A549 (cell line): ENCODE data around the gene ECEL1. TPM values are rescaled to one million over a fixed set of nuclear protein-coding genes. Genes with fewer than 3 reads are reported as not detected.

Experiments
- ATAC-seq, 2 experiments: fragments of 200-7000 bp in 1 of 2; fragments of >200 bp in 1 of 2; cut with Nextera tagmentation in 1 of 2; cut with Tn5 transposase in 1 of 2; 3 replicates each; pipeline versions ENCODE4 v1.8.0 to v1.9.1; 2018 to 2020; ENCODE audit warnings: mild to moderate bottlenecking in 1 of 2, moderate library complexity in 1 of 2
- CTCF ChIA-PET: fragments of 300-600 bp; sonication (Branson Sonifier 250); formaldehyde crosslinking; extraction: SDS; loops from one replicate; lab custom pipeline; 2021; ENCODE audit warnings: antibody characterized with exemption, inconsistent platforms; lab: Yijun Ruan, JAX
- POLR2A ChIA-PET: fragments of 350-600 bp; formaldehyde crosslinking; extraction: SDS; loops from one replicate; lab custom pipeline; 2021; ENCODE audit warnings: antibody characterized with exemption, inconsistent platforms; lab: Yijun Ruan, JAX
- DNase-seq, 2 experiments: peaks; one replicate each; pipeline versions ENCODE4 v3.0.0 to v3.0.0-alpha.2; 2011 to 2016; ENCODE audit warnings: low read depth in 1 of 2, low spot score in 1 of 2
- FAIRE-seq: peaks from 2 replicates; lab custom pipeline; 2011; peaks lifted over from hg19 to GRCh38; lab: Jason Lieb, UNC
- H3K27ac ChIP-seq, 2 experiments: fragments of >200 bp; sonication (Bioruptor Twin); formaldehyde crosslinking; 3 replicates each; pipeline ENCODE4 v1.5.1; 2016 to 2017
- H3K4me1 ChIP-seq: fragments of >200 bp; sonication (Bioruptor Twin); formaldehyde crosslinking; 3 replicates; pipeline ENCODE4 v1.6.1; 2016
- H3K4me2 ChIP-seq: fragments of >200 bp; sonication (Bioruptor Twin); formaldehyde crosslinking; 3 replicates; pipeline ENCODE4 v1.6.1; 2016
- H3K4me3 ChIP-seq: fragments of >200 bp; sonication (Bioruptor Twin); formaldehyde crosslinking; 3 replicates; pipeline ENCODE4 v1.5.1; 2016
- H3K9me3 ChIP-seq: fragments of >200 bp; sonication (Bioruptor Twin); formaldehyde crosslinking; 3 replicates; pipeline ENCODE4 v1.6.1; 2016
- CEBPB ChIP-seq, 2 experiments: fragments of >200 bp in 1 of 2; sonication (Bioruptor Twin) in 1 of 2; formaldehyde crosslinking in 1 of 2; IDR thresholded peaks; 2 replicates each; pipeline ENCODE4 v1.6.1; 2012 to 2016
- FOSL2 ChIP-seq, 2 experiments: fragments of 450-650 bp in 1 of 2; fragments of >200 bp in 1 of 2; sonication (Bioruptor Twin) in 1 of 2; formaldehyde crosslinking; IDR thresholded peaks; 2 replicates each; pipeline versions ENCODE4 v1.5.0 to v1.6.1; 2016 to 2020; ENCODE audit warnings: mild to moderate bottlenecking in 1 of 2, moderate library complexity in 1 of 2
- FOXS1 ChIP-seq: fragments of 250-450 bp; sonication (Bioruptor Pico); IDR thresholded peaks from 2 replicates; pipeline ENCODE4 v1.5.0; 2020; ENCODE audit warnings: mild to moderate bottlenecking, moderate library complexity
- HOXA7 ChIP-seq: fragments of 250-450 bp; sonication (Bioruptor Pico); IDR thresholded peaks from 2 replicates; pipeline ENCODE4 v1.5.0; 2020; ENCODE audit warnings: mild to moderate bottlenecking, moderate library complexity
- HOXB13 ChIP-seq: fragments of 250-450 bp; sonication (Bioruptor Pico); IDR thresholded peaks from 2 replicates; pipeline ENCODE4 v1.5.0; 2020; ENCODE audit warnings: low read depth, mild to moderate bottlenecking, moderate library complexity
- JUNB ChIP-seq: fragments of >200 bp; sonication (Bioruptor Twin); formaldehyde crosslinking; IDR thresholded peaks from 2 replicates; pipeline ENCODE4 v1.6.1; 2016
- KDM1A ChIP-seq: fragments of 200-600 bp; sonication (generic); IDR thresholded peaks from 2 replicates; pipeline ENCODE4 v1.6.1; 2016; ENCODE audit warnings: low read depth, mild to moderate bottlenecking
- KDM5A ChIP-seq: fragments of 200-600 bp; sonication (generic); IDR thresholded peaks from 2 replicates; pipeline ENCODE4 v1.6.1; 2016; ENCODE audit warnings: antibody characterized with exemption, mild to moderate bottlenecking
- MAFK ChIP-seq: fragments of 450-650 bp; IDR thresholded peaks from 2 replicates; pipeline ENCODE4 v1.6.1; 2014; ENCODE audit not compliant: partially characterized antibody
- NFE2L2 ChIP-seq: fragments of 150-350 bp; conservative IDR thresholded peaks from 2 replicates; pipeline ENCODE4 v1.6.1; 2014; ENCODE audit warnings: low read length
- NPAS2 ChIP-seq: fragments of 250-450 bp; sonication (Bioruptor Pico); IDR thresholded peaks from 2 replicates; pipeline ENCODE4 v1.8.0; 2022; ENCODE audit warnings: mild to moderate bottlenecking, moderate library complexity, borderline replicate concordance
- NR3C1 ChIP-seq: fragments of >200 bp; sonication (Bioruptor Twin); formaldehyde crosslinking; IDR thresholded peaks from 3 replicates; pipeline ENCODE4 v1.6.1; 2017
- POLR2A ChIP-seq: IDR thresholded peaks from 2 replicates; pipeline ENCODE4 v1.6.1; 2012; ENCODE audit warnings: mild to moderate bottlenecking, low read length
- POLR2AphosphoS2 ChIP-seq: conservative IDR thresholded peaks from 2 replicates; pipeline ENCODE4 v1.6.1; 2012; ENCODE audit warnings: low read length, improper control_type of control experiment, inconsistent platforms
- SMC3 ChIP-seq: fragments of >200 bp; sonication (Bioruptor Twin); formaldehyde crosslinking; IDR thresholded peaks from 3 replicates; pipeline ENCODE4 v1.6.1; 2018; ENCODE audit warnings: inconsistent platforms
- TFCP2L1 ChIP-seq: fragments of 250-450 bp; sonication (Bioruptor Pico); IDR thresholded peaks from 2 replicates; pipeline ENCODE4 v1.5.0; 2021; ENCODE audit warnings: mild to moderate bottlenecking
- ZC3H11A ChIP-seq: fragments of 450-650 bp; IDR thresholded peaks from 2 replicates; pipeline ENCODE4 v1.6.1; 2014; ENCODE audit warnings: antibody characterized with exemption, mild to moderate bottlenecking
- ZSCAN20 ChIP-seq: fragments of 250-450 bp; sonication (Bioruptor Pico); IDR thresholded peaks from 2 replicates; pipeline ENCODE4 v1.8.0; 2022; ENCODE audit warnings: mild to moderate bottlenecking, moderate library complexity
- WGBS: methylation state at CpG from one replicate; pipeline ENCODE4 v1.1.6; 2017; ENCODE audit errors: missing lambda C conversion rate; 5-methylcytosine and 5-hydroxymethylcytosine counted together
- polyA plus RNA-seq, 4 experiments: library from polyadenylated mRNA; depleted of rRNA in 3 of 4; stranded (reverse); fragments of >200 nt; fragmentation: RNase III in 1 of 4; extraction: RNeasy Plus Mini Kit Qiagen cat#74134 plus additional on column Dnase treatment in 1 of 4; gene quantifications; 2 replicates in 3 of 4; 3 replicates in 1 of 4; pipeline ENCODE4 v1.2.3, GENCODE V29; 2011 to 2017
- TF ChIP-seq, protein P1 (sequence below): IDR thresholded peaks from 2 replicates; pipeline ENCODE4 v1.6.1; 2012
- TF ChIP-seq, protein P2 (sequence below): IDR thresholded peaks from 2 replicates; pipeline ENCODE4 v1.6.1; 2012
- TF ChIP-seq, protein P3 (sequence below): IDR thresholded peaks from 2 replicates; pipeline ENCODE4 v1.6.1; 2012; ENCODE audit warnings: low read depth, borderline replicate concordance
- TF ChIP-seq, protein P4 (sequence below): fragments of 450-650 bp; IDR thresholded peaks from 2 replicates; pipeline ENCODE4 v1.6.1; 2014; ENCODE audit warnings: antibody characterized with exemption

The ECEL1 gene
- polyA plus RNA-seq, 2 of the 4 experiments (the other 2 are of a cell fraction), result 0.12 to 0.18 TPM

DNA sequence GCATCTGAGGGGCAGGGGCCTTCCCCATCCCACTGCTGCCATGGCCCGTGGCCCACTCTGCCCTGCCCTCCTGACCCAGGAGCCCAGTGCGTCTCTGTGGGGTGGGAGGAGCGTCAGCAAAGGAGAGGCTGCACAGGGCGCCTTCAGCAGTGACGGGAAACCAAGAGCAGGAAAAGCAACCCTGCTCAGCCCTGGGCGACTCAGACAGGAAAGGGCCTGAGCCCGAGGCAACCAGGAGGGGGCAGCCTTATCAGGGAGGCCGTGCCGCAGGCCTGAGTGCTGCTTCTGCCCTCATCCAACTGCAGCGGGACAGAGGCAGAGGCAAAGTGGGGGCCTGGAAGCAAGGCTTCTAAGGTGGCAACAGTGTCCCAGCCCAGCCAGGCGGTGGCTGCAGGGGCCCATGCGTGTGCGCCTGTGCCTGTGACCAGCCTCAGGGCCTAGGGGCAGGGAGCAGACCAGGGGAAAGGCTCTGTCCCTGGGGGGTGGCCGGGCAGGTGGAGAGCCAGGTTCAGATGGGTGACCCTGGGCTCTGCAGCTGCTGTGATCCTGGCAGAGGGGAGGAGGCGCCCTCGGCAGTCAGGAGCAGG is 54.9 kb downstream of the ECEL1 start:
- H3K4me3 ChIP-seq, result no peak overlapping the region
- FAIRE-seq, result no peak
- peak; percentile 52 to 82; a peak in 4 of 6 replicates for ATAC-seq
- CTCF ChIA-PET, result no interaction called here
- no peak overlapping the region for H3K4me2 ChIP-seq
- TF ChIP-seq ZC3H11A (no peak), SMC3 (no peak), POLR2AphosphoS2 (no peak), FOXS1 (CRISPR knock-in tag) (no peak)
- TF ChIP-seq, protein P1, sequence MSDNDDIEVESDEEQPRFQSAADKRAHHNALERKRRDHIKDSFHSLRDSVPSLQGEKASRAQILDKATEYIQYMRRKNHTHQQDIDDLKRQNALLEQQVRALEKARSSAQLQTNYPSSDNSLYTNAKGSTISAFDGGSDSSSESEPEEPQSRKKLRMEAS, result no peak
- POLR2A ChIA-PET, result no interaction called here
- no peak overlapping the region for H3K27ac ChIP-seq
- DNase-seq, result no peak
- H3K9me3 ChIP-seq, result no peaks in the 10 kb centered on the region
- 100% methylated on average over 1 of the region's 16 CpGs for WGBS
- H3K4me1 ChIP-seq, result no peaks in the 10 kb centered on the region

DNA sequence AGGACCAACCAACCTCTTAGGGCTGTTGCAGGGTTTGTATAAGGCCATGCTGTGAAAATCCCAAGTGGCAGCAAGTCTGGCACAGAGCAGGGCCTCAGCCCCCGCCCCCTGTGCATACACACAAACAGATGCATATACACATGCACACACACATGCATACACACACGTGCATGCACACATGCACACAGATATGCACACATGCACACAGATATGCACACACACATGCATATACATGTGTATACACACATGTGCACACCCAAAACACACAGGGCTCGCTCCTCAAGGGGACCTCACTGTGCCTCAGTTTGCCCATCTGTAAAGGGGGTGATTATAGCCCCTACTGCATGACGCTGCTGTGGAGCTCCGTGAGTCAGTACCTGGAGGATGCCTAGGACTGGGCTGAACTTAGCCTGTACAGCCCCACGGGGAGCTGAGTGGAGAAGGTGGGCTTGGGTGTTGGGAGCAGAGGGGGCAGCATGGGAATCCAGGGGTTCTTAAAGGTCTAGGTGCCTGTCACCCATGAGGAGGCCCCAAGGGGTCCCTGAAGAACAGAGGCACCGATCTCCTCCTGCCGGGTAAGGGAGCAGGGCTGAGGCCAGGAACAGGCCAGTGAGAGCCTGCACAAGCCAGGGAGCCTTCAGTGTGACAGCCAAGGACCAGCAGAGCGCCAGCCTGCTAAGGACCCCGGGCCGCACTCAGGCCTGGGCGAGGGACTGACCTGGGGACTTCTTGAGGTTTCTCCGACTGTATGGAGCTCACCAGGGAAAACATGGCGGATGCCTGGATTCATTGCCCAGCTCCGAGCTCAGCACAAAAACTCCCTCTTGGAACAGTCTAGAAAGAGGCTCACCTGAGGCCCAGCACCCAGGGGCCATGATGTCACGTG is 55.7 kb downstream of the ECEL1 start:
- 80% methylated on average over 16 of the region's 16 CpGs for WGBS
- CTCF ChIA-PET, result no interaction called here
- no peak overlapping the region for H3K4me2 ChIP-seq
- H3K4me1 ChIP-seq, result no peaks in the 10 kb centered on the region
- FAIRE-seq, result no peak
- no peak overlapping the region for H3K4me3 ChIP-seq
- no peak for TF ChIP-seq CEBPB (IDR thresholded peaks at IDR 0.05)
- no peak for TF ChIP-seq NR3C1
- TF ChIP-seq SMC3, result no peak
- TF ChIP-seq, protein P2, sequence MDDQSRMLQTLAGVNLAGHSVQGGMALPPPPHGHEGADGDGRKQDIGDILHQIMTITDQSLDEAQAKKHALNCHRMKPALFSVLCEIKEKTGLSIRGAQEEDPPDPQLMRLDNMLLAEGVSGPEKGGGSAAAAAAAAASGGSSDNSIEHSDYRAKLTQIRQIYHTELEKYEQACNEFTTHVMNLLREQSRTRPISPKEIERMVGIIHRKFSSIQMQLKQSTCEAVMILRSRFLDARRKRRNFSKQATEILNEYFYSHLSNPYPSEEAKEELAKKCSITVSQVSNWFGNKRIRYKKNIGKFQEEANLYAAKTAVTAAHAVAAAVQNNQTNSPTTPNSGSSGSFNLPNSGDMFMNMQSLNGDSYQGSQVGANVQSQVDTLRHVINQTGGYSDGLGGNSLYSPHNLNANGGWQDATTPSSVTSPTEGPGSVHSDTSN, result no peak
- TF ChIP-seq JUNB, result no peak
- TF ChIP-seq, protein P3, sequence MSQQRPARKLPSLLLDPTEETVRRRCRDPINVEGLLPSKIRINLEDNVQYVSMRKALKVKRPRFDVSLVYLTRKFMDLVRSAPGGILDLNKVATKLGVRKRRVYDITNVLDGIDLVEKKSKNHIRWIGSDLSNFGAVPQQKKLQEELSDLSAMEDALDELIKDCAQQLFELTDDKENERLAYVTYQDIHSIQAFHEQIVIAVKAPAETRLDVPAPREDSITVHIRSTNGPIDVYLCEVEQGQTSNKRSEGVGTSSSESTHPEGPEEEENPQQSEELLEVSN, result no peak
- no peak for TF ChIP-seq KDM5A
- TF ChIP-seq HOXB13 (CRISPR knock-in tag), result no peak
- TF ChIP-seq FOXS1 (CRISPR knock-in tag), result no peak
- no peak for TF ChIP-seq TFCP2L1 (CRISPR knock-in tag)
- no peak for TF ChIP-seq NPAS2
- TF ChIP-seq, protein P4, sequence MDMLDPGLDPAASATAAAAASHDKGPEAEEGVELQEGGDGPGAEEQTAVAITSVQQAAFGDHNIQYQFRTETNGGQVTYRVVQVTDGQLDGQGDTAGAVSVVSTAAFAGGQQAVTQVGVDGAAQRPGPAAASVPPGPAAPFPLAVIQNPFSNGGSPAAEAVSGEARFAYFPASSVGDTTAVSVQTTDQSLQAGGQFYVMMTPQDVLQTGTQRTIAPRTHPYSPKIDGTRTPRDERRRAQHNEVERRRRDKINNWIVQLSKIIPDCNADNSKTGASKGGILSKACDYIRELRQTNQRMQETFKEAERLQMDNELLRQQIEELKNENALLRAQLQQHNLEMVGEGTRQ, result no peak
- no peak for TF ChIP-seq HOXA7 (CRISPR knock-in tag)
- no peak for TF ChIP-seq MAFK
- no peak for TF ChIP-seq ZSCAN20 (CRISPR knock-in tag)
- no peak for TF ChIP-seq FOSL2 (IDR thresholded peaks at IDR 0.05)
- TF ChIP-seq FOSL2 (CRISPR knock-in tag; IDR thresholded peaks at IDR 0.05), result no peak
- no peak for TF ChIP-seq NFE2L2
- no peak for TF ChIP-seq KDM1A
- TF ChIP-seq POLR2A, result no peak
- TF ChIP-seq, all 56 proteins: peak for 0
- DNase-seq (no peak), ATAC-seq (peak; percentile 8 to 25; a peak in 3 of 6 replicates)
- POLR2A ChIA-PET, result no interaction called here
- Histone ChIP-seq H3K27ac (no peak overlapping the region), H3K9me3 (no peaks in the 10 kb centered on the region)

Other genes with a start within 250 kb of the ECEL1 start
- gene ALPP, start 109.1 kb downstream of the ECEL1 start, polyA plus RNA-seq (2011; rRNA removed), result 0.05 and 0.10 TPM in 2 replicates
- 0.18 to 0.31 TPM (median 0.18 TPM) in 3 replicates for gene ALPP, start 109.1 kb downstream of the ECEL1 start, polyA plus RNA-seq (2017; fragmentation: RNase III; extraction: RNeasy Plus Mini Kit Qiagen cat#74134 plus additional on column Dnase treatment)
- gene ALPG, start 81.0 kb downstream of the ECEL1 start, polyA plus RNA-seq (2011; rRNA removed), result 0.17 and 0.18 TPM in 2 replicates
- gene ALPG, start 81.0 kb downstream of the ECEL1 start, polyA plus RNA-seq (2017; fragmentation: RNase III; extraction: RNeasy Plus Mini Kit Qiagen cat#74134 plus additional on column Dnase treatment), result 0.04 to 0.07 TPM in 2 of 3 replicates, not detected in the other
- 0.05 and 0.11 TPM in 2 replicates for gene ALPI, start 31.7 kb downstream of the ECEL1 start, polyA plus RNA-seq (2011; rRNA removed)
- not detected in 3 replicates for gene ALPI, start 31.7 kb downstream of the ECEL1 start, polyA plus RNA-seq (2017; fragmentation: RNase III; extraction: RNeasy Plus Mini Kit Qiagen cat#74134 plus additional on column Dnase treatment)
- not detected in 2 replicates for gene PRSS56, start 32.6 kb upstream of the ECEL1 start, polyA plus RNA-seq (2011; rRNA removed)
- gene PRSS56, start 32.6 kb upstream of the ECEL1 start, polyA plus RNA-seq (2017; fragmentation: RNase III; extraction: RNeasy Plus Mini Kit Qiagen cat#74134 plus additional on column Dnase treatment), result 0.07 TPM in 1 of 3 replicates, not detected in the others
- not detected in 2 replicates for gene CHRND, start 38.3 kb upstream of the ECEL1 start, polyA plus RNA-seq (2011; rRNA removed)
- gene CHRND, start 38.3 kb upstream of the ECEL1 start, polyA plus RNA-seq (2017; fragmentation: RNase III; extraction: RNeasy Plus Mini Kit Qiagen cat#74134 plus additional on column Dnase treatment), result not detected in 3 replicates
- not detected in 2 replicates for gene CHRNG, start 51.9 kb upstream of the ECEL1 start, polyA plus RNA-seq (2011; rRNA removed)
- gene CHRNG, start 51.9 kb upstream of the ECEL1 start, polyA plus RNA-seq (2017; fragmentation: RNase III; extraction: RNeasy Plus Mini Kit Qiagen cat#74134 plus additional on column Dnase treatment), result not detected in 3 replicates
- 7.4 and 10.5 TPM in 2 replicates for gene TIGD1, start 62.7 kb upstream of the ECEL1 start, polyA plus RNA-seq (2011; rRNA removed)
- gene TIGD1, start 62.7 kb upstream of the ECEL1 start, polyA plus RNA-seq (2017; fragmentation: RNase III; extraction: RNeasy Plus Mini Kit Qiagen cat#74134 plus additional on column Dnase treatment), result 5.7 to 5.9 TPM (median 5.7 TPM) in 3 replicates
- gene EIF4E2, start 62.9 kb upstream of the ECEL1 start, polyA plus RNA-seq (2011; rRNA removed), result 49.1 and 51.4 TPM in 2 replicates
- 177 to 234 TPM (median 197 TPM) in 3 replicates for gene EIF4E2, start 62.9 kb upstream of the ECEL1 start, polyA plus RNA-seq (2017; fragmentation: RNase III; extraction: RNeasy Plus Mini Kit Qiagen cat#74134 plus additional on column Dnase treatment)
- 2.3 and 2.6 TPM in 2 replicates for gene EFHD1, start 145.8 kb upstream of the ECEL1 start, polyA plus RNA-seq (2011; rRNA removed)
- gene EFHD1, start 145.8 kb upstream of the ECEL1 start, polyA plus RNA-seq (2017; fragmentation: RNase III; extraction: RNeasy Plus Mini Kit Qiagen cat#74134 plus additional on column Dnase treatment), result 1.3 to 1.5 TPM (median 1.4 TPM) in 3 replicates
- 46.3 and 46.9 TPM in 2 replicates for gene GIGYF2, start 209.5 kb upstream of the ECEL1 start, polyA plus RNA-seq (2011; rRNA removed)
- 28.8 to 31.9 TPM (median 31.2 TPM) in 3 replicates for gene GIGYF2, start 209.5 kb upstream of the ECEL1 start, polyA plus RNA-seq (2017; fragmentation: RNase III; extraction: RNeasy Plus Mini Kit Qiagen cat#74134 plus additional on column Dnase treatment)